HG02678 (cell line): ENCODE measurements around the gene TMEM109.

Experiments used
- ATAC-seq: cut with Tn5 transposase; IDR thresholded peaks from one replicate; pipeline ENCODE4 v1.9.1; 2021; ENCODE audit warnings: mild to moderate bottlenecking, moderate library complexity; ENCODE audit not compliant: unreplicated experiment

TMEM109 gene

GRCh38 chr11:60924906-60925853, 11.2 kb downstream of the TMEM109 start:
- peak; percentile 34 for ATAC-seq

- ATAC-seq, result no peak
Measured at GRCh38 chr11:60925868-60926267, 11.9 kb downstream of the TMEM109 start.

GRCh38 chr11:60926500-60926899, 12.5 kb downstream of the TMEM109 start:
- ATAC-seq, result no peak

- no peak for ATAC-seq
Measured at GRCh38 chr11:60927061-60927592, 13.2 kb downstream of the TMEM109 start.

GRCh38 chr11:60927600-60927999, 13.6 kb downstream of the TMEM109 start:
- no peak for ATAC-seq

- ATAC-seq, result no peak
Measured at GRCh38 chr11:60928563-60929001, 14.6 kb downstream of the TMEM109 start.

- ATAC-seq, result no peak
Measured at GRCh38 chr11:60929764-60930163, 15.8 kb downstream of the TMEM109 start.

- ATAC-seq, result no peak
Measured at GRCh38 chr11:60930394-60930793, 16.4 kb downstream of the TMEM109 start.

GRCh38 chr11:60931917-60932316, 18.0 kb downstream of the TMEM109 start:
- ATAC-seq, result no peak

- no peak for ATAC-seq
Measured at GRCh38 chr11:60932605-60933356, 18.8 kb downstream of the TMEM109 start.

GRCh38 chr11:60933416-60934123, 19.6 kb downstream of the TMEM109 start:
- no peak for ATAC-seq

GRCh38 chr11:60934124-60934789, 20.3 kb downstream of the TMEM109 start:
- no peak for ATAC-seq

- no peak for ATAC-seq
Measured at GRCh38 chr11:60934790-60935605, 21.0 kb downstream of the TMEM109 start.

GRCh38 chr11:60935676-60936442, 21.9 kb downstream of the TMEM109 start:
- no peak for ATAC-seq

GRCh38 chr11:60936467-60937143, 22.6 kb downstream of the TMEM109 start:
- ATAC-seq, result no peak

GRCh38 chr11:60937144-60937527, 23.2 kb downstream of the TMEM109 start:
- ATAC-seq, result no peak

GRCh38 chr11:60937811-60938210, 23.9 kb downstream of the TMEM109 start:
- ATAC-seq, result no peak

- no peak for ATAC-seq
Measured at GRCh38 chr11:60938500-60938899, 24.5 kb downstream of the TMEM109 start.
